Endothelial cell of umbilical vein (primary cell): ENCODE results near the gene JARID2. TPM values are rescaled to one million over a fixed set of nuclear protein-coding genes. Genes with fewer than 3 reads are reported as not detected.

ENCODE experiments used
- BruUV-seq: library from RNA; stranded (reverse); fragments of 400-500 nt; replicated peaks from 2 replicates; lab custom pipeline; 2021; lab: Mats Ljungman, UMichigan
- CTCF ChIA-PET: fragments of 300-600, 350-600 bp; sonication (Branson Sonifier 250); formaldehyde crosslinking; loops from one replicate; lab custom pipeline; 2021; ENCODE audit warnings: antibody characterized with exemption, inconsistent platforms; lab: Charles Lee
- POLR2A ChIA-PET: fragments of 300-600, 350-600 bp; sonication (Branson Sonifier 250); formaldehyde crosslinking; loops from one replicate; lab custom pipeline; 2021; ENCODE audit warnings: antibody characterized with exemption, inconsistent platforms; lab: Charles Lee
- DNase-seq: peaks from one replicate; pipeline ENCODE4 v3.0.0-alpha.2; 2011; ENCODE audit warnings: low read depth, low spot score
- FAIRE-seq: peaks from 2 replicates; lab custom pipeline; 2011; peaks lifted over from hg19 to GRCh38; lab: Jason Lieb, UNC
- H2AFZ ChIP-seq: 2 replicates; pipeline ENCODE4 v1.6.0; 2012; ENCODE audit warnings: low read depth, low read length, control low read depth, inconsistent platforms
- H3K27ac ChIP-seq: 2 replicates; pipeline ENCODE4 v1.5.1; 2011; ENCODE audit warnings: low read depth, mild to moderate bottlenecking, control low read depth, low read length, moderate library complexity; ENCODE audit not compliant: insufficient read depth
- H3K27me3 ChIP-seq, 2 experiments: 2 replicates each; pipeline versions ENCODE4 v1.6.0 to v1.6.1; 2011; ENCODE audit warnings: low read length in 2 of 2, mixed read lengths in 1 of 2; ENCODE audit not compliant: control insufficient read depth in 2 of 2, insufficient read depth in 2 of 2
- H3K36me3 ChIP-seq, 2 experiments: 2 replicates in 1 of 2; 3 replicates in 1 of 2; pipeline ENCODE4 v1.5.1; 2011; ENCODE audit warnings: low read length in 2 of 2, mild to moderate bottlenecking in 1 of 2, moderate library complexity in 1 of 2; ENCODE audit not compliant: control insufficient read depth in 2 of 2, insufficient read depth in 2 of 2; ENCODE audit errors: extremely low read depth in 1 of 2
- H3K4me1 ChIP-seq: 3 replicates; pipeline ENCODE4 v1.5.1; 2011; ENCODE audit warnings: mild to moderate bottlenecking, low read length; ENCODE audit not compliant: control insufficient read depth, insufficient read depth; ENCODE audit errors: extremely low read depth
- H3K4me2 ChIP-seq: 2 replicates; pipeline ENCODE4 v1.6.1; 2011; ENCODE audit warnings: low read length, control low read depth, mixed read lengths; ENCODE audit not compliant: insufficient read depth
- H3K4me3 ChIP-seq, 3 experiments: fragments of 200-600 bp in 1 of 3; sonication (generic), shearing (Covaris generic) in 1 of 3; replicated peaks in 1 of 3; 2 replicates each; pipeline ENCODE4 v1.5.1; 2011 to 2016; ENCODE audit warnings: control low read depth in 3 of 3, low read length in 3 of 3, mild to moderate bottlenecking in 2 of 3, inconsistent platforms in 1 of 3, low read depth in 1 of 3, moderate library complexity in 1 of 3; ENCODE audit not compliant: insufficient read depth in 1 of 3
- H3K79me2 ChIP-seq: 2 replicates; pipeline ENCODE4 v1.6.0; 2012; ENCODE audit warnings: low read length, inconsistent platforms; ENCODE audit not compliant: control insufficient read depth, insufficient read depth
- H3K9ac ChIP-seq: replicated peaks from 2 replicates; pipeline ENCODE3; 2011; ENCODE audit warnings: low read length, control low read depth; ENCODE audit not compliant: insufficient read depth; ENCODE audit errors: extremely low read depth
- H3K9me1 ChIP-seq: replicated peaks from 3 replicates; pipeline ENCODE4 v1.6.0; 2011; ENCODE audit warnings: mild to moderate bottlenecking, low read length; ENCODE audit not compliant: control insufficient read depth, insufficient read depth; ENCODE audit errors: extremely low read depth
- H3K9me3 ChIP-seq: replicated peaks from 2 replicates; pipeline ENCODE4 v1.5.1; 2012; ENCODE audit warnings: low read length, inconsistent platforms; ENCODE audit not compliant: control insufficient read depth, insufficient read depth
- H4K20me1 ChIP-seq: replicated peaks from 2 replicates; pipeline ENCODE3; 2011; ENCODE audit warnings: mild to moderate bottlenecking, low read length; ENCODE audit not compliant: control insufficient read depth, insufficient read depth; ENCODE audit errors: extremely low read depth
- EZH2 ChIP-seq: IDR thresholded peaks from 2 replicates; pipeline ENCODE4 v1.6.1; 2012; ENCODE audit warnings: borderline replicate concordance, low read depth, mild to moderate bottlenecking, moderate library complexity, low read length, inconsistent platforms; ENCODE audit not compliant: severe bottlenecking
- FOS ChIP-seq: IDR thresholded peaks from 2 replicates; pipeline ENCODE4 v1.6.1; 2011; ENCODE audit warnings: mild to moderate bottlenecking, low read length, moderate library complexity, borderline replicate concordance; ENCODE audit not compliant: insufficient read depth
- GATA2 ChIP-seq: IDR thresholded peaks from 2 replicates; pipeline ENCODE4 v1.7.0; 2011; ENCODE audit warnings: low read depth, mild to moderate bottlenecking, moderate library complexity, mixed read lengths, low read length; ENCODE audit not compliant: insufficient read length, insufficient read depth
- JUN ChIP-seq: IDR thresholded peaks from 2 replicates; pipeline ENCODE4 v1.6.1; 2011; ENCODE audit warnings: borderline replicate concordance, low read depth; ENCODE audit not compliant: insufficient read length, insufficient read depth
- MYC ChIP-seq: IDR thresholded peaks from one replicate; pipeline ENCODE4 v1.6.1; 2011; ENCODE audit warnings: mild to moderate bottlenecking, low read depth, low read length
- POLR2A ChIP-seq: IDR thresholded peaks from 2 replicates; pipeline ENCODE4 v1.6.1; 2012; ENCODE audit warnings: low read depth, mild to moderate bottlenecking, control low read depth, low read length
- POLR2AphosphoS5 ChIP-seq: IDR thresholded peaks from 2 replicates; pipeline ENCODE4 v1.6.1; 2012; ENCODE audit warnings: low read depth, mild to moderate bottlenecking, control low read depth, low read length, moderate library complexity; ENCODE audit not compliant: insufficient read depth
- dilution Hi-C: fragments of 300-500 bp; cut with MboI; formaldehyde crosslinking; loops from one replicate; pipeline ENCODE4 v1.15.0; 2019; ENCODE audit warnings: low sequenced_read_pairs; ENCODE audit not compliant: extremely low pct_ligation_motif_present
- intact Hi-C: fragments of 100-400 bp; cut with micrococcal nuclease; formaldehyde crosslinking; loops from one replicate; pipeline ENCODE4 v1.10.0; 2022
- polyA plus RNA-seq, 4 experiments: library from polyadenylated mRNA; depleted of rRNA in 3 of 4; stranded (reverse) in 3 of 4; unstranded in 1 of 4; fragments of >200 nt; gene quantifications; 2 replicates each; pipeline versions ENCODE4 v1.2.1 to v1.2.3, GENCODE V29; 2011 to 2012; ENCODE audit warnings: missing spikeins in 1 of 4
- total RNA-seq: library from RNA; stranded (reverse); gene quantifications from 2 replicates; pipeline ENCODE4 v1.2.3, GENCODE V29; 2021
- TF ChIP-seq, protein P1 (sequence below): IDR thresholded peaks from 2 replicates; pipeline ENCODE4 v1.6.1; 2011; ENCODE audit not compliant: insufficient read depth, insufficient read length
- TF ChIP-seq, protein P2 (sequence below), 2 donors: IDR thresholded peaks; 1 replicate in 1 of 2; 2 replicates in 1 of 2; pipeline ENCODE4 v1.5.1; 2011; ENCODE audit warnings: low read length in 2 of 2, mild to moderate bottlenecking in 2 of 2, moderate library complexity in 2 of 2, control low read depth in 1 of 2, inconsistent platforms in 1 of 2, low read depth in 1 of 2; ENCODE audit not compliant: insufficient read depth in 1 of 2; ENCODE audit errors: extremely low read depth in 1 of 2

JARID2 gene
- total and polyA plus RNA-seq, 2 donors (not counting 3 experiments of a cell fraction or from before 2014, with no cell fraction given), result 2.9 to 10.6 TPM

DNA sequence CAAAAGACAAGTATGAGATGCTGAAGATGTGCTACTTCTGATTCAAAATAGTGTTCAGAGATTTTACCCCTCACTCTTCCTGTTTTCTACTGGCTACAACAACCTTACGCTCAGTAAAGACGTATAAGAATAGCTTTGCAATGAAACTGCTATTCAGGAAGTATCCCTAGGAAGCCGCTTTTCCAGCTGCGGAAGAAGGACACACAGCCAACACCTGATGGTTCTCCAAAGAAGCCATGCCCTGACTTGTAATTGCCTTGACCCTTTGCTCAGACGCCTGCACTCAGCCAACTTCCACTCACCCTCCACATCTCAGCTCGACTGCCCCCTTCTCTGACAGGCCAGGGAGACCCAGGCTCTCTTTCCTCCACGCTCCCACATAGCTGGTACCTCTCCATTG is 305.4 kb downstream of the JARID2 start:
- peaks cover 42% of the 10 kb centered on the region for H3K4me1 ChIP-seq
- intact Hi-C loops (loop anchor here (5.0 to 10.0 kb wide), 3 partner anchors 49 to 654 kb away; partner anchors contain the start of gene JARID2), dilution Hi-C loops (no loop called here)
- H3K27me3 ChIP-seq, result no peaks in the 10 kb centered on the region
- H3K79me2 ChIP-seq, result no peaks in the 10 kb centered on the region
- BruUV-seq, result TSS peak; percentile 71
- H4K20me1 ChIP-seq, result no peaks in the 10 kb centered on the region
- no peak overlapping the region for H3K4me2 ChIP-seq
- no peaks in the 10 kb centered on the region for H3K9me3 ChIP-seq
- H3K27ac ChIP-seq, result peak overlapping the region; percentile 62
- no peak overlapping the region for H2AFZ ChIP-seq
- no peak overlapping the region for H3K4me3 ChIP-seq
- DNase-seq (peak; percentile 31), FAIRE-seq (no peak)
- H3K9ac ChIP-seq, result no peak overlapping the region
- H3K9me1 ChIP-seq, result no peaks in the 10 kb centered on the region
- H3K36me3 ChIP-seq, result no peaks in the 10 kb centered on the region
- TF ChIP-seq FOS (no peak), POLR2AphosphoS5 (no peak), POLR2A (no peak), EZH2 (no peak), MYC (no peak), GATA2 (no peak), JUN (no peak)
- TF ChIP-seq, protein P1, sequence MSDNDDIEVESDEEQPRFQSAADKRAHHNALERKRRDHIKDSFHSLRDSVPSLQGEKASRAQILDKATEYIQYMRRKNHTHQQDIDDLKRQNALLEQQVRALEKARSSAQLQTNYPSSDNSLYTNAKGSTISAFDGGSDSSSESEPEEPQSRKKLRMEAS, result no peak
- TF ChIP-seq, protein P2, sequence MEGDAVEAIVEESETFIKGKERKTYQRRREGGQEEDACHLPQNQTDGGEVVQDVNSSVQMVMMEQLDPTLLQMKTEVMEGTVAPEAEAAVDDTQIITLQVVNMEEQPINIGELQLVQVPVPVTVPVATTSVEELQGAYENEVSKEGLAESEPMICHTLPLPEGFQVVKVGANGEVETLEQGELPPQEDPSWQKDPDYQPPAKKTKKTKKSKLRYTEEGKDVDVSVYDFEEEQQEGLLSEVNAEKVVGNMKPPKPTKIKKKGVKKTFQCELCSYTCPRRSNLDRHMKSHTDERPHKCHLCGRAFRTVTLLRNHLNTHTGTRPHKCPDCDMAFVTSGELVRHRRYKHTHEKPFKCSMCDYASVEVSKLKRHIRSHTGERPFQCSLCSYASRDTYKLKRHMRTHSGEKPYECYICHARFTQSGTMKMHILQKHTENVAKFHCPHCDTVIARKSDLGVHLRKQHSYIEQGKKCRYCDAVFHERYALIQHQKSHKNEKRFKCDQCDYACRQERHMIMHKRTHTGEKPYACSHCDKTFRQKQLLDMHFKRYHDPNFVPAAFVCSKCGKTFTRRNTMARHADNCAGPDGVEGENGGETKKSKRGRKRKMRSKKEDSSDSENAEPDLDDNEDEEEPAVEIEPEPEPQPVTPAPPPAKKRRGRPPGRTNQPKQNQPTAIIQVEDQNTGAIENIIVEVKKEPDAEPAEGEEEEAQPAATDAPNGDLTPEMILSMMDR (IDR thresholded peaks at IDR 0.05; ENCODE audit: extremely low read depth in 1 of 2, insufficient read depth in 1 of 2, low read depth in 1 of 2, low read length in 2 of 2), result no peak
- CTCF ChIA-PET, result interaction anchor here (0.9 to 1.5 kb wide), 6 partner anchors 8 to 88 kb away, joined by 3 to 5 read pairs (median 4); no protein-coding TSS in a partner anchor
- POLR2A ChIA-PET, result no interaction called here
